Skeletal muscle tissue (tissue), 4 donors: ENCODE data around the gene SULT1A1. TPM values are rescaled to one million over a fixed set of nuclear protein-coding genes. Genes with fewer than 3 reads are reported as not detected.
A peak's percentile ranks its signal among the peaks of the same experiment; 100 is the strongest.
"Not testable (repeated sequence)": the region's sequence is repeated elsewhere in the genome, so short reads cannot be mapped to it uniquely, and the experiment has no call there.

Experiments
- H3K27ac ChIP-seq: one replicate; pipeline ENCODE4 v1.7.0; 2013; ENCODE audit warnings: mild to moderate bottlenecking, low read depth, low read length, inconsistent platforms
- H3K27me3 ChIP-seq, 3 donors: one replicate each; pipeline ENCODE4 v1.7.0; 2013; ENCODE audit warnings: low read length in 3 of 3; ENCODE audit not compliant: control insufficient read depth in 3 of 3, insufficient read depth in 3 of 3
- H3K36me3 ChIP-seq, 3 donors: one replicate each; pipeline ENCODE4 v1.7.0; 2013; ENCODE audit warnings: low read length in 3 of 3; ENCODE audit not compliant: control insufficient read depth in 3 of 3, insufficient read depth in 3 of 3
- H3K4me1 ChIP-seq, 3 donors: one replicate each; pipeline ENCODE4 v1.7.0; 2013; ENCODE audit warnings: low read length in 3 of 3, mild to moderate bottlenecking in 3 of 3; ENCODE audit not compliant: control insufficient read depth in 3 of 3, insufficient read depth in 3 of 3
- H3K4me3 ChIP-seq, 3 donors: one replicate each; pipeline ENCODE4 v1.7.0; 2013; ENCODE audit warnings: low read length in 3 of 3
- H3K9ac ChIP-seq, 3 donors: one replicate each; pipeline ENCODE4 v1.7.0; 2013; ENCODE audit warnings: low read length in 3 of 3, mild to moderate bottlenecking in 3 of 3, moderate library complexity in 2 of 3, low read depth in 1 of 3
- H3K9me3 ChIP-seq, 3 donors: one replicate each; pipeline ENCODE4 v1.7.0; 2013; ENCODE audit warnings: low read length in 3 of 3; ENCODE audit not compliant: control insufficient read depth in 3 of 3
- total RNA-seq: library from RNA; depleted of rRNA; stranded (reverse); fragments of >200 nt; gene quantifications from one replicate; pipeline ENCODE4 v1.2.3, GENCODE V29; 2014
- donor health status: Osteomylitis.

SULT1A1 gene
- total RNA-seq, 1 donor from 2014 or later: 2.6 TPM

DNA sequence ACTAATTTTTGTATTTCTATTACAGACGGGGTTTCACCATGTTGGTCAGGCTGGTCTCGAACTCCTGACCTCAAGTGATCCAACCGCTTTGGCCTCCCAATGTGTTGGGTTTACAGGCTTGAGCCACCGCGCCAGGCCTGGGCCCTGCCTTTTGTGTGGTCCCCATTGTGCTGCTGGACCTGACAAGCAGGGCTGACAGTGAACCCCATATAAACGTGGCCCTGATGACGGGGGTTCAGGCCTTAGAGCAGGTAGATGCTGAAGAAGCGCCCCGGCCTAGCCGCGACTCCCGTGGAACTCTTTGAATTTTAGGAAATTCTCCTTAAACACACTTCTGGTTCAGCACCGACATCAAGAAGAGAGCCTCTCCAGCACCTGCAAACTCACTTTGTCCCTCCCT, 8.3 kb downstream of the SULT1A1 start:
- H3K9ac ChIP-seq, H3K4me1 ChIP-seq, H3K36me3 ChIP-seq, H3K4me3 ChIP-seq, H3K27ac ChIP-seq, H3K9me3 ChIP-seq, H3K27me3 ChIP-seq: not testable (repeated sequence)

GRCh38 chr16:28600965-28601364, 8.9 kb downstream of the SULT1A1 start:
- not testable (repeated sequence) for H3K27ac ChIP-seq, H3K27me3 ChIP-seq, H3K36me3 ChIP-seq, H3K4me3 ChIP-seq, H3K9ac ChIP-seq, H3K9me3 ChIP-seq
- H3K4me1 ChIP-seq: peaks cover 0 to 12% (median 11%) of the 10 kb centered on the region in 3 donors

- not testable (repeated sequence) for H3K9ac ChIP-seq, H3K9me3 ChIP-seq, H3K36me3 ChIP-seq, H3K4me3 ChIP-seq, H3K27ac ChIP-seq, H3K27me3 ChIP-seq
- peaks cover 0 to 12% (median 11%) of the 10 kb centered on the region in 3 donors for H3K4me1 ChIP-seq
Measured at GRCh38 chr16:28599377-28600285, 10.2 kb downstream of the SULT1A1 start.

- Histone ChIP-seq H3K4me3 (no peak overlapping the region), H3K9ac (no peak overlapping the region), H3K9me3 (no peaks in the 10 kb centered on the region), H3K27me3 (peaks cover 0 to 4% (median 0%) of the 10 kb centered on the region in 3 donors), H3K36me3 (no peaks in the 10 kb centered on the region), H3K27ac (no peak overlapping the region), H3K4me1 (peaks cover 0 to 12% (median 11%) of the 10 kb centered on the region in 3 donors)
Measured at GRCh38 chr16:28597692-28598261, 12.1 kb downstream of the SULT1A1 start.

GRCh38 chr16:28596840-28597691, 12.8 kb downstream of the SULT1A1 start, which contains the start of gene SULT1A2:
Gene SULT1A2 (minus strand): TSS chr16:28597050. CDS start chr16:28595930, 1,120 bp downstream.
- no peaks in the 10 kb centered on the region for H3K9me3 ChIP-seq
- peak within 1 kb of the TSS in 1 of 3 donors; percentile 35 for H3K4me3 ChIP-seq
- peak within 1 kb of the TSS in 1 of 3 donors; percentile 45 for H3K9ac ChIP-seq
- H3K36me3 ChIP-seq: peaks cover 0 to 4% (median 0%) of the 10 kb centered on the region in 3 donors
- H3K27me3 ChIP-seq: peaks cover 0 to 4% (median 0%) of the 10 kb centered on the region in 3 donors
- peaks cover 0 to 12% (median 11%) of the 10 kb centered on the region in 3 donors for H3K4me1 ChIP-seq
- no peak within 1 kb of the TSS for H3K27ac ChIP-seq

GRCh38 chr16:28596115-28596630, 13.7 kb downstream of the SULT1A1 start:
- Histone ChIP-seq H3K27me3 (peaks cover 0 to 4% (median 0%) of the 10 kb centered on the region in 3 donors), H3K36me3 (peaks cover 4 to 10% (median 6%) of the 10 kb centered on the region in 3 donors), H3K4me1 (peaks cover 0 to 12% (median 11%) of the 10 kb centered on the region in 3 donors), H3K27ac (no peak overlapping the region), H3K9me3 (no peaks in the 10 kb centered on the region), H3K9ac (no peak overlapping the region), H3K4me3 (no peak overlapping the region)

DNA sequence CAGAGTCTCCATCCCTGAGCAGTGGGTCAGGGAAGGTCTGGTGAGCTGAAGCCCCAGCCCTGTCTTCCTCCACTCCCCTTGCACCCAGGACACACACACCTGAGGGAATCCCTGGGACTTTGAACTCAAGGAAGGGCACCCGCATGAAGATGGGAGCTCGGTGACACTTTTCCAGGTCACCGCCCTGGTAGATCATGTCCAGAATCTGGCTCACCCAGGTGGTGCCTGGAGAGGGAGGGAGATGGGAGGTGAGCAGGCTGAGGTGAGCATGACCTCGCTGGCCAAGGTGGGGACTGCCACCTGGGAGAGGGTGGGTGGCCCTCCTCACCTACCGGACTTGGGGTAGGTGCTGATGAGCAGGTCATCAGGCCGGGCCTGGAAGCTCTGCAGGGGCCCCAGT, 14.4 kb downstream of the SULT1A1 start:
- Histone ChIP-seq H3K4me1 (peaks cover 0 to 12% (median 11%) of the 10 kb centered on the region in 3 donors), H3K36me3 (peaks cover 11 to 17% (median 13%) of the 10 kb centered on the region in 3 donors)
- H3K9ac ChIP-seq, H3K27ac ChIP-seq, H3K9me3 ChIP-seq, H3K4me3 ChIP-seq, H3K27me3 ChIP-seq: not testable (repeated sequence)

- Histone ChIP-seq H3K9me3 (no peaks in the 10 kb centered on the region), H3K27me3 (peaks cover 0 to 4% (median 0%) of the 10 kb centered on the region in 3 donors), H3K36me3 (peaks cover 31 to 37% (median 32%) of the 10 kb centered on the region in 3 donors), H3K9ac (no peak overlapping the region), H3K4me3 (no peak overlapping the region), H3K4me1 (peaks cover 0 to 12% (median 11%) of the 10 kb centered on the region in 3 donors), H3K27ac (no peak overlapping the region)
Measured at GRCh38 chr16:28592979-28593553, 16.8 kb downstream of the SULT1A1 start.

GRCh38 chr16:28592511-28592910, 17.3 kb downstream of the SULT1A1 start:
- Histone ChIP-seq H3K36me3 (peaks cover 32 to 41% (median 32%) of the 10 kb centered on the region in 3 donors), H3K9me3 (no peaks in the 10 kb centered on the region), H3K9ac (no peak overlapping the region), H3K4me1 (peaks cover 0 to 12% (median 11%) of the 10 kb centered on the region in 3 donors), H3K4me3 (no peak overlapping the region), H3K27ac (no peak overlapping the region), H3K27me3 (peaks cover 0 to 2% (median 0%) of the 10 kb centered on the region in 3 donors)
